Measurements from ENCODE around the gene LTN1. TPM values are rescaled to one million over a fixed set of nuclear protein-coding genes. Genes with fewer than 3 reads are reported as not detected.
"Not testable (repeated sequence)": the region's sequence is repeated elsewhere in the genome, so short reads cannot be mapped to it uniquely, and the experiment has no call there.

LTN1 gene
- total RNA-seq, 1 experiment from 2014 or later = 49.8 TPM

GRCh38 chr21:28962465-28962864 is 30.2 kb downstream of the LTN1 start:
- Histone ChIP-seq H3K9me3 (replicated peaks) (no peaks in the 10 kb centered on the region), H3K4me1 (no peaks in the 10 kb centered on the region), H3K36me3 (peaks cover 63% of the 10 kb centered on the region), H3K4me3 (no peak overlapping the region), H3K27ac (no peak overlapping the region), H3K27me3 (no peaks in the 10 kb centered on the region)
- DNase-seq = no peak

- Histone ChIP-seq H3K27ac (no peak overlapping the region), H3K4me3 (no peak overlapping the region), H3K4me1 (no peaks in the 10 kb centered on the region), H3K9me3 (replicated peaks) (no peaks in the 10 kb centered on the region), H3K36me3 (peaks cover 60% of the 10 kb centered on the region), H3K27me3 (no peaks in the 10 kb centered on the region)
- no peak for DNase-seq
Observed at GRCh38 chr21:28961927-28962326, 30.8 kb downstream of the LTN1 start.

- H3K4me3 ChIP-seq = no peak overlapping the region
- no peak for DNase-seq
- H3K27ac ChIP-seq = no peak overlapping the region
- peaks cover 58% of the 10 kb centered on the region for H3K36me3 ChIP-seq
- H3K9me3 ChIP-seq (replicated peaks) = no peaks in the 10 kb centered on the region
- no peaks in the 10 kb centered on the region for H3K27me3 ChIP-seq
- no peaks in the 10 kb centered on the region for H3K4me1 ChIP-seq
Observed at GRCh38 chr21:28960245-28960644, 32.4 kb downstream of the LTN1 start.

GRCh38 chr21:28959367-28960099 is 33.1 kb downstream of the LTN1 start:
- H3K27me3 ChIP-seq = no peaks in the 10 kb centered on the region
- peaks cover 57% of the 10 kb centered on the region for H3K36me3 ChIP-seq
- DNase-seq = no peak
- no peaks in the 10 kb centered on the region for H3K9me3 ChIP-seq (replicated peaks)
- no peaks in the 10 kb centered on the region for H3K4me1 ChIP-seq
- no peak overlapping the region for H3K27ac ChIP-seq
- H3K4me3 ChIP-seq = no peak overlapping the region

DNA sequence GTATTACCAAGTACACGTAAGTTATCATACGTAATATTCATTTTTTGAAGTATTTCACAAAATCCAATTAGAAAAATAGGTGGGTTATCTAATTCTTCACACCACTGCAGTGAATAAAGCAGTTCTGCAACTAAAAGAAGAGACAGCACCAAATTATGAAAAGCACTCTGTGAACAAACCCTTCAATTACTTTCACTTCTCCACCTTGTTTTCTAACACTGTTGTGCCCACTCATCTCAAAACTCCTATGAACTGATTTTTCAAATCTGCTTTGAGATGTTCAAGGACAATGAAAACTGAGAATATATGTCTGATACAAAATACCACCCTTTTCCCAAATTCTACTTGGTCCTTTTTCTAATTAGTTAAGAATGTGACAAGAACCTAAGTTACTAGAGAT is 39.4 kb downstream of the LTN1 start:
- H3K4me1 ChIP-seq = no peaks in the 10 kb centered on the region
- H3K9me3 ChIP-seq (replicated peaks) = no peaks in the 10 kb centered on the region
- DNase-seq = no peak
- peaks cover 55% of the 10 kb centered on the region for H3K36me3 ChIP-seq
- no peak overlapping the region for H3K27ac ChIP-seq
- no peak overlapping the region for H3K4me3 ChIP-seq
- no peaks in the 10 kb centered on the region for H3K27me3 ChIP-seq

- Histone ChIP-seq H3K9me3 (replicated peaks) (no peaks in the 10 kb centered on the region), H3K27me3 (no peaks in the 10 kb centered on the region), H3K36me3 (peaks cover 54% of the 10 kb centered on the region), H3K4me1 (no peaks in the 10 kb centered on the region), H3K4me3 (no peak overlapping the region), H3K27ac (no peak overlapping the region)
- no peak for DNase-seq
Observed at GRCh38 chr21:28952686-28953085, 40.0 kb downstream of the LTN1 start.

DNA sequence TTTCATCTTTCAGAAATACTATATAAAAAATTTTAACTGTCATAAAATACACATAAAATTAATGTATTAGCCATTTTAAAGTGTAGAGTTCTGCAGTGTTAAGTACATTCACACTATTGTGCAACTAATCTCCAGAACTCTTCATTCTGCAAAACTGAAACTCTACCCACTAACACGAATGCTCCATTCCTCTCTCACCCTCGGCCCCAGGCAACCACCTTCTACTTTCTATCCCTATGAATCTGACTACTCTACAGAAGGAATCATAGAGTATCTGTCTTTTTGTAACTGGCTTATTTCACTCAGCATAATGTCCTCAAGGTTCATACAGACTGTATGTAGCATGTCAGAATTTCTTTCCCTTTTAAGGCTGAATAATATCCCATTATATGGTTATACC is 43.4 kb downstream of the LTN1 start:
- no peak overlapping the region for H3K27ac ChIP-seq
- H3K4me3 ChIP-seq = no peak overlapping the region
- no peaks in the 10 kb centered on the region for H3K27me3 ChIP-seq
- no peaks in the 10 kb centered on the region for H3K4me1 ChIP-seq
- no peaks in the 10 kb centered on the region for H3K9me3 ChIP-seq (replicated peaks)
- H3K36me3 ChIP-seq = peaks cover 60% of the 10 kb centered on the region
- DNase-seq = no peak

DNA sequence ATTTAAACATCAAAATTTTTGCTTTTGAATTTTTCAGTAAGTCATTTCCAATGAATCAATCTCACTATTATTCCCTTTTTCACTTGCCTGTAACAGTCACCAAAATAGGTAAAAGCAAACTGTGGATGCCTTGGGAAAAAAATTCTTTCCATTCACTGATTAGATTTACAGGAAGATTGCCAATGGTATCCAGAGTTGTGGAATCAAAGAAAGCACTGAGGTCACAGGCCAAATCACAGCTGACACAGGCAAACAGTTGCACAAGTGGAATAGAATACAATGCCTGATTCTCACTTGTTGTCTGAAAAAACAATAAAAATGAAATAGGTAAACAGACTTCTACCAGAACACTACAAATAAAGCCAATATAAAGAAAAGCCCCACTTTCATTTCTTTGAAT is 48.4 kb downstream of the LTN1 start:
- H3K27me3 ChIP-seq = no peaks in the 10 kb centered on the region
- no peak for DNase-seq

DNA sequence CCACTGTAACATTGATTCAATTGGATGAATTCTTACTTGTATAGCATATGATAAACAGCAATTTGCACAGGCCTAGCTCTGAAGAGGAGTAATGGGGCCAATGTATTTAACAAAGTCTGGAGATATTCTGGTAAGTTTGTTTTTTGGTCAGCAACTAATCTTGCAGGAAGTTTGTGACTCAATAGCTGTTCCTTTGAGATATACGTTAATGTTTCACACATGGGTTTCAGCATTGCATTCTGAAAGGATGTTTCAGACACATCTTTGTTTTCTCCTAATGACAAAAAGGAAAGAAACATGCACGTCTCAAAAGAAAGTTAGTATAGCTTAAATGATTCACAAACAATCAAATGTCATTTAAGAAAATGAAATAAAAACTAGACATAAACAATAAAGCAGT is 49.0 kb downstream of the LTN1 start:
- H3K27me3 ChIP-seq = no peaks in the 10 kb centered on the region
- H3K36me3 ChIP-seq = peaks cover 50% of the 10 kb centered on the region
- no peaks in the 10 kb centered on the region for H3K4me1 ChIP-seq
- H3K4me3 ChIP-seq = no peak overlapping the region
- no peak for DNase-seq
- H3K9me3 ChIP-seq (replicated peaks) = no peaks in the 10 kb centered on the region
- no peak overlapping the region for H3K27ac ChIP-seq

More for the DNA sequence above, 48.4 kb downstream of the LTN1 start:
- Histone ChIP-seq H3K9me3 (replicated peaks) (no peaks in the 10 kb centered on the region), H3K4me3 (no peak overlapping the region), H3K36me3 (peaks cover 45% of the 10 kb centered on the region), H3K4me1 (no peaks in the 10 kb centered on the region), H3K27ac (no peak overlapping the region)

DNA sequence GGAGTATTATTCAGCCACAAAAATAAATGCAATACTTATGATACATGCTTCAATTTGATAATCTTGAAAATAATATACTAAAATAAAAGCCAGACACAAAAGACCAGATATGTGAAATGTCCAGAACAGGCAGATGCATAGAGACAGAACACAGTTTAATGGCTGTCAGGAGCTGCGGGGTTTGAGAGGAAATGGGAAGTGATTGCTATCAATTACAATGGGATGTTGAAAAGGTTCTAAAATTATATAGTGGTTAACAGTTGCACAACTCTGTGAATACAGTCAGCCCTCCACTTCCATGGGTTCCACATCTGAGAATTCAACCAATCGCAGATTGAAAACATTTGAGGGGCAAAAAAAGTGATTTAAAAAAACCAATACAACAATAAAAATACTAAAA is 54.0 kb downstream of the LTN1 start:
- H3K4me3 ChIP-seq = no peak overlapping the region

GRCh38 chr21:28937737-28938136 is 54.9 kb downstream of the LTN1 start:
- H3K27me3 ChIP-seq = no peaks in the 10 kb centered on the region
- H3K27ac ChIP-seq = no peak overlapping the region
- no peaks in the 10 kb centered on the region for H3K4me1 ChIP-seq
- H3K36me3 ChIP-seq = peaks cover 42% of the 10 kb centered on the region
- H3K9me3 ChIP-seq (replicated peaks) = no peaks in the 10 kb centered on the region
- no peak for DNase-seq
- H3K4me3 ChIP-seq = no peak overlapping the region

More for the DNA sequence above, 54.0 kb downstream of the LTN1 start:
- Histone ChIP-seq H3K4me1 (no peaks in the 10 kb centered on the region), H3K9me3 (replicated peaks) (no peaks in the 10 kb centered on the region), H3K36me3 (peaks cover 43% of the 10 kb centered on the region), H3K27ac (no peak overlapping the region), H3K27me3 (no peaks in the 10 kb centered on the region)
- no peak for DNase-seq

DNA sequence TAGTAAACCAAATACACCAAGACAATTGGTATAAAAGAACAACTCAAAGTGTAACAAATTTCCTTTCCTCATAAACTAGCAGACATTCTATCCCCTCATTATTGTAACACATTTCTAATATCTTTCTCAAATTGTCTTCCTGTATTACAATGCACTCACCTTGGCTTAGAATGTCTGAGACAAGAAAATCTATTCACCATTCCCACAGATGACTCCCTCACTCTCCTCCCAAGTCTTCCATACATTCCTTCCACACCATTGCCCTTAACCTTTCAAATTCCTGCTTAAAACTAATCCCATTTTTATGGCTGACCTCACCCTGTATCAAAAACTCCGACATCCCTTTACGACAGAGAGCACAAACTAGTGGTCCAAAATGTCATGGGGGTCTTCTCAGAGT is 56.0 kb downstream of the LTN1 start:
- Histone ChIP-seq H3K27ac (no peak overlapping the region), H3K36me3 (peaks cover 50% of the 10 kb centered on the region)

GRCh38 chr21:28936036-28936435 is 56.6 kb downstream of the LTN1 start:
- Histone ChIP-seq H3K4me1 (no peaks in the 10 kb centered on the region), H3K4me3 (no peak overlapping the region), H3K27ac (no peak overlapping the region), H3K36me3 (peaks cover 49% of the 10 kb centered on the region), H3K9me3 (replicated peaks) (no peaks in the 10 kb centered on the region), H3K27me3 (no peaks in the 10 kb centered on the region)
- DNase-seq = no peak

More for the DNA sequence above, 56.0 kb downstream of the LTN1 start:
- Histone ChIP-seq H3K27me3 (no peaks in the 10 kb centered on the region), H3K4me3 (no peak overlapping the region), H3K9me3 (replicated peaks) (no peaks in the 10 kb centered on the region), H3K4me1 (no peaks in the 10 kb centered on the region)
- DNase-seq = no peak

DNA sequence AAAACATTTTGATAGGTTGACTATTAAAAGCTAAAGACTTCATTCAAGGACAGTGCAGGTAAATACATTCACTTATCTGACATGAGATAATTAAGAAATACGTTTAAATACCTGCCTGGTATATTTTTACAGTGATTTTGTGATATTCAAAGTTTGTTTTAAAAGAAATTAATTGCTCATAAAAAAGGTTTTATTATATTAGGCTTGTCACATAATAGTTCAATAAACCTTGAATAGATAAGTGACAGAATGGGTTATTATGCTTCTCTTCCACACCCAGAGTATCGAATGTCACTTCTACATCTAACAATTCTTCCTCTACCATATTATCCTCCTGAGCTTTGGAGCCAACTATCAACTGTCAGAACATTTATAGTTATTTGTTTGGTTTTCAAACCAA is 60.0 kb downstream of the LTN1 start:
- no peaks in the 10 kb centered on the region for H3K4me1 ChIP-seq
- no peak overlapping the region for H3K27ac ChIP-seq
- no peak overlapping the region for H3K4me3 ChIP-seq
- H3K27me3 ChIP-seq = no peaks in the 10 kb centered on the region
- H3K9me3 ChIP-seq (replicated peaks) = no peaks in the 10 kb centered on the region
- no peak for DNase-seq
- peaks cover 46% of the 10 kb centered on the region for H3K36me3 ChIP-seq

DNA sequence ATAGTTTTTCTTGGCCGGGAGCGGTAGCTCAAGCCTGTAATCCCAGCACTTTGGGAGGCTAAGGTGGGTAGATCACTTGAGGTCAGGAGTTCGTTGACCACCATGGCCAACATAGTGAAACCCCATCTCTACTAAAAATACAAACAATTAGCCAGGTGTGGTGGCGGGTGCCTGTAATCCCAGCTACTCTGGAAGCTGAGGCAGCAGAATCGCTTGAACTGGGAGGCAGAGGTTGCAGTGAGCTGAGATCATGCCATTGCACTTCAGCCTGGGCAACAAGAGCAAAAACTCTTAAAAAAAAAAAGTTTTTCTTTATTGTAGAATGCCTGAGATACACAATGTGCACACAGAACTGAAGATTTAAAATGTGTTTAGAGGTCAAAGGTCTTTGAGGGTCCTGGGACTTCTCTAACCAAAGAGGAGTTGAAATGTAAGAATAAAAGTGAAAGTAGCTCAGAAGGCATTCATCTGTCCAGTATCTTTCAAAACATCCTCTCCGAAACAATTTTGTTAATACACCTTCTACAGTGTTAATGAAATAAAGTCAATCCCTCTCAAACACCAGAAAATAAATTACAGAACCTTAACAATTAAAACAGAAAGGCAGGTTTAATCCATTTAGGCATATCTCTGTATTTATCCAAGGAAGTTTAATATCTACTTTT is 60.8 kb downstream of the LTN1 start:
- H3K27me3 ChIP-seq; DNase-seq; H3K4me3 ChIP-seq; H3K9me3 ChIP-seq (replicated peaks); H3K27ac ChIP-seq; H3K4me1 ChIP-seq: not testable (repeated sequence)
- H3K36me3 ChIP-seq = peaks cover 39% of the 10 kb centered on the region
